ENCODE results near the gene ZNF850.

Gene ZNF850

GRCh38 chr19:36707134-36707533 is 65.5 kb downstream of the ZNF850 start:
- Histone ChIP-seq H3K4me3 (ENCODE audit: low read length in 2 of 2) (peak overlapping the region in 1 of 2 donors; percentile 20), H3K4me1 (ENCODE audit: control insufficient read depth in 2 of 2, insufficient read depth in 2 of 2, low read length in 2 of 2) (no peaks in the 10 kb centered on the region), H3K27ac (ENCODE audit: low read depth in 2 of 2, low read length in 2 of 2) (no peak overlapping the region), H3K9ac (ENCODE audit: low read depth in 1 of 2, low read length in 2 of 2) (no peak overlapping the region), H3K27me3 (ENCODE audit: control insufficient read depth in 2 of 2, insufficient read depth in 2 of 2, low read length in 2 of 2) (no peaks in the 10 kb centered on the region), H3K36me3 (ENCODE audit: control insufficient read depth in 2 of 2, insufficient read depth in 2 of 2, low read length in 2 of 2) (peaks cover 5 to 29% of the 10 kb centered on the region in 2 donors), H3K9me3 (ENCODE audit: control insufficient read depth in 2 of 2, low read length in 2 of 2) (peaks cover 37 to 42% of the 10 kb centered on the region in 2 donors)

- H3K9me3 ChIP-seq (ENCODE audit: control insufficient read depth in 2 of 2, low read length in 2 of 2), result peaks cover 3 to 8% of the 10 kb centered on the region in 2 donors
- H3K4me3 ChIP-seq (ENCODE audit: low read length in 2 of 2), result peak overlapping the region; percentile 89 to 99
- peak overlapping the region; percentile 83 to 89 for H3K9ac ChIP-seq (ENCODE audit: low read depth in 1 of 2, low read length in 2 of 2)
- peaks cover 33% of the 10 kb centered on the region in 2 donors for H3K36me3 ChIP-seq (ENCODE audit: control insufficient read depth in 2 of 2, insufficient read depth in 2 of 2, low read length in 2 of 2)
- H3K27ac ChIP-seq (ENCODE audit: low read depth in 2 of 2, low read length in 2 of 2), result peak overlapping the region; percentile 39 to 52
- H3K27me3 ChIP-seq (ENCODE audit: control insufficient read depth in 2 of 2, insufficient read depth in 2 of 2, low read length in 2 of 2), result no peaks in the 10 kb centered on the region
- H3K4me1 ChIP-seq (ENCODE audit: control insufficient read depth in 2 of 2, insufficient read depth in 2 of 2, low read length in 2 of 2), result peaks cover 14 to 16% of the 10 kb centered on the region in 2 donors
These were observed 84.5 kb downstream of the ZNF850 start for GRCh38 chr19:36688058-36688457.

GRCh38 chr19:36687214-36688056 is 85.2 kb downstream of the ZNF850 start, which contains the start of gene ZNF567:
Gene ZNF567, plus strand, starts transcription at chr19:36687612. Its CDS starts 7,256 bp downstream, at chr19:36694868.
- peak within 1 kb of the TSS; percentile 89 to 99 for H3K4me3 ChIP-seq (ENCODE audit: low read length in 2 of 2)

GRCh38 chr19:36686365-36687213 is 86.0 kb downstream of the ZNF850 start:
- peak overlapping the region; percentile 89 to 99 for H3K4me3 ChIP-seq (ENCODE audit: low read length in 2 of 2)
- H3K9me3 ChIP-seq (ENCODE audit: control insufficient read depth in 2 of 2, low read length in 2 of 2), result peaks cover 1 to 3% of the 10 kb centered on the region in 2 donors
- peaks cover 14 to 16% of the 10 kb centered on the region in 2 donors for H3K4me1 ChIP-seq (ENCODE audit: control insufficient read depth in 2 of 2, insufficient read depth in 2 of 2, low read length in 2 of 2)
- H3K9ac ChIP-seq (ENCODE audit: low read depth in 1 of 2, low read length in 2 of 2), result peak overlapping the region; percentile 83 to 92
- peaks cover 18 to 20% of the 10 kb centered on the region in 2 donors for H3K36me3 ChIP-seq (ENCODE audit: control insufficient read depth in 2 of 2, insufficient read depth in 2 of 2, low read length in 2 of 2)
- no peaks in the 10 kb centered on the region for H3K27me3 ChIP-seq (ENCODE audit: control insufficient read depth in 2 of 2, insufficient read depth in 2 of 2, low read length in 2 of 2)
- peak overlapping the region in 1 of 2 donors; percentile 72 for H3K27ac ChIP-seq (ENCODE audit: low read depth in 2 of 2, low read length in 2 of 2)

More at GRCh38 chr19:36687214-36688056, 85.2 kb downstream of the ZNF850 start, which contains the start of gene ZNF567:
- Histone ChIP-seq H3K27ac (ENCODE audit: low read depth in 2 of 2, low read length in 2 of 2) (peak within 1 kb of the TSS; percentile 39 to 72), H3K9me3 (ENCODE audit: control insufficient read depth in 2 of 2, low read length in 2 of 2) (peaks cover 3 to 8% of the 10 kb centered on the region in 2 donors), H3K9ac (ENCODE audit: low read depth in 1 of 2, low read length in 2 of 2) (peak within 1 kb of the TSS; percentile 83 to 92), H3K36me3 (ENCODE audit: control insufficient read depth in 2 of 2, insufficient read depth in 2 of 2, low read length in 2 of 2) (peaks cover 27 to 28% of the 10 kb centered on the region in 2 donors), H3K27me3 (ENCODE audit: control insufficient read depth in 2 of 2, insufficient read depth in 2 of 2, low read length in 2 of 2) (no peaks in the 10 kb centered on the region), H3K4me1 (ENCODE audit: control insufficient read depth in 2 of 2, insufficient read depth in 2 of 2, low read length in 2 of 2) (peaks cover 14 to 16% of the 10 kb centered on the region in 2 donors)

GRCh38 chr19:36685835-36686234 is 86.8 kb downstream of the ZNF850 start:
- H3K9ac ChIP-seq (ENCODE audit: low read depth in 1 of 2, low read length in 2 of 2), result no peak overlapping the region
- H3K9me3 ChIP-seq (ENCODE audit: control insufficient read depth in 2 of 2, low read length in 2 of 2), result peaks cover 0 to 3% of the 10 kb centered on the region in 2 donors
- peaks cover 14 to 16% of the 10 kb centered on the region in 2 donors for H3K4me1 ChIP-seq (ENCODE audit: control insufficient read depth in 2 of 2, insufficient read depth in 2 of 2, low read length in 2 of 2)
- no peak overlapping the region for H3K27ac ChIP-seq (ENCODE audit: low read depth in 2 of 2, low read length in 2 of 2)
- peak overlapping the region in 1 of 2 donors; percentile 99 for H3K4me3 ChIP-seq (ENCODE audit: low read length in 2 of 2)
- H3K27me3 ChIP-seq (ENCODE audit: control insufficient read depth in 2 of 2, insufficient read depth in 2 of 2, low read length in 2 of 2), result no peaks in the 10 kb centered on the region
- H3K36me3 ChIP-seq (ENCODE audit: control insufficient read depth in 2 of 2, insufficient read depth in 2 of 2, low read length in 2 of 2), result peaks cover 11 to 15% of the 10 kb centered on the region in 2 donors

GRCh38 chr19:36679455-36679854 is 93.2 kb downstream of the ZNF850 start:
- no peaks in the 10 kb centered on the region for H3K4me1 ChIP-seq (ENCODE audit: control insufficient read depth in 2 of 2, insufficient read depth in 2 of 2, low read length in 2 of 2)
- no peaks in the 10 kb centered on the region for H3K27me3 ChIP-seq (ENCODE audit: control insufficient read depth in 2 of 2, insufficient read depth in 2 of 2, low read length in 2 of 2)
- peaks cover 3 to 9% of the 10 kb centered on the region in 2 donors for H3K9me3 ChIP-seq (ENCODE audit: control insufficient read depth in 2 of 2, low read length in 2 of 2)
- peaks cover 4 to 8% of the 10 kb centered on the region in 2 donors for H3K36me3 ChIP-seq (ENCODE audit: control insufficient read depth in 2 of 2, insufficient read depth in 2 of 2, low read length in 2 of 2)
- no peak overlapping the region for H3K27ac ChIP-seq (ENCODE audit: low read depth in 2 of 2, low read length in 2 of 2)
- no peak overlapping the region for H3K4me3 ChIP-seq (ENCODE audit: low read length in 2 of 2)
- no peak overlapping the region for H3K9ac ChIP-seq (ENCODE audit: low read depth in 1 of 2, low read length in 2 of 2)

GRCh38 chr19:36674201-36674600 is 98.4 kb downstream of the ZNF850 start:
- Histone ChIP-seq H3K27me3 (ENCODE audit: control insufficient read depth in 2 of 2, insufficient read depth in 2 of 2, low read length in 2 of 2) (no peaks in the 10 kb centered on the region), H3K36me3 (ENCODE audit: control insufficient read depth in 2 of 2, insufficient read depth in 2 of 2, low read length in 2 of 2) (peaks cover 3 to 14% of the 10 kb centered on the region in 2 donors), H3K9ac (ENCODE audit: low read depth in 1 of 2, low read length in 2 of 2) (no peak overlapping the region), H3K9me3 (ENCODE audit: control insufficient read depth in 2 of 2, low read length in 2 of 2) (peaks cover 5 to 22% of the 10 kb centered on the region in 2 donors), H3K27ac (ENCODE audit: low read depth in 2 of 2, low read length in 2 of 2) (no peak overlapping the region), H3K4me3 (ENCODE audit: low read length in 2 of 2) (no peak overlapping the region), H3K4me1 (ENCODE audit: control insufficient read depth in 2 of 2, insufficient read depth in 2 of 2, low read length in 2 of 2) (no peaks in the 10 kb centered on the region)

GRCh38 chr19:36672368-36672767 is 100.2 kb downstream of the ZNF850 start:
- peaks cover 2 to 9% of the 10 kb centered on the region in 2 donors for H3K36me3 ChIP-seq (ENCODE audit: control insufficient read depth in 2 of 2, insufficient read depth in 2 of 2, low read length in 2 of 2)
- no peak overlapping the region for H3K27ac ChIP-seq (ENCODE audit: low read depth in 2 of 2, low read length in 2 of 2)

GRCh38 chr19:36668646-36669045 is 104.0 kb downstream of the ZNF850 start:
- H3K36me3 ChIP-seq (ENCODE audit: control insufficient read depth in 2 of 2, insufficient read depth in 2 of 2, low read length in 2 of 2), result peaks cover 4 to 11% of the 10 kb centered on the region in 2 donors
- peaks cover 5 to 16% of the 10 kb centered on the region in 2 donors for H3K9me3 ChIP-seq (ENCODE audit: control insufficient read depth in 2 of 2, low read length in 2 of 2)
- H3K9ac ChIP-seq (ENCODE audit: low read depth in 1 of 2, low read length in 2 of 2), result no peak overlapping the region
- H3K27me3 ChIP-seq (ENCODE audit: control insufficient read depth in 2 of 2, insufficient read depth in 2 of 2, low read length in 2 of 2), result no peaks in the 10 kb centered on the region
- no peak overlapping the region for H3K27ac ChIP-seq (ENCODE audit: low read depth in 2 of 2, low read length in 2 of 2)
- H3K4me3 ChIP-seq (ENCODE audit: low read length in 2 of 2), result no peak overlapping the region
- peaks cover 0 to 3% of the 10 kb centered on the region in 2 donors for H3K4me1 ChIP-seq (ENCODE audit: control insufficient read depth in 2 of 2, insufficient read depth in 2 of 2, low read length in 2 of 2)

More at GRCh38 chr19:36672368-36672767, 100.2 kb downstream of the ZNF850 start:
- H3K9ac ChIP-seq (ENCODE audit: low read depth in 1 of 2, low read length in 2 of 2), result no peak overlapping the region
- H3K27me3 ChIP-seq (ENCODE audit: control insufficient read depth in 2 of 2, insufficient read depth in 2 of 2, low read length in 2 of 2), result no peaks in the 10 kb centered on the region
- no peaks in the 10 kb centered on the region for H3K4me1 ChIP-seq (ENCODE audit: control insufficient read depth in 2 of 2, insufficient read depth in 2 of 2, low read length in 2 of 2)
- H3K9me3 ChIP-seq (ENCODE audit: control insufficient read depth in 2 of 2, low read length in 2 of 2), result peaks cover 5 to 19% of the 10 kb centered on the region in 2 donors
- H3K4me3 ChIP-seq (ENCODE audit: low read length in 2 of 2), result peak overlapping the region in 1 of 2 donors; percentile 13
